SK-N-SH (cell line): ENCODE data around the gene LHFPL4. TPM values are rescaled to one million over a fixed set of nuclear protein-coding genes. Genes with fewer than 3 reads are reported as not detected.

Source experiments
- CTCF ChIA-PET: fragments of 300-600, 350-600 bp; formaldehyde crosslinking; extraction: SDS; loops from one replicate; lab custom pipeline; 2021; lab: Yijun Ruan, JAX
- POLR2A ChIA-PET: fragments of 350-600 bp; sonication (Branson Sonifier 250); formaldehyde crosslinking; extraction: SDS; loops from one replicate; lab custom pipeline; 2020; ENCODE audit warnings: antibody characterized with exemption, inconsistent platforms; lab: Yijun Ruan, JAX
- DNase-seq: peaks from one replicate; pipeline ENCODE4 v3.0.0; 2012
- H2AFZ ChIP-seq: fragments of 200-600 bp; sonication (generic); 2 replicates; pipeline ENCODE4 v1.8.1; 2016; ENCODE audit warnings: antibody characterized with exemption, mild to moderate bottlenecking, low read depth
- H3F3A ChIP-seq: fragments of 200-600 bp; sonication (generic); replicated peaks from 2 replicates; pipeline ENCODE3; 2016; ENCODE audit warnings: antibody characterized with exemption, mild to moderate bottlenecking; ENCODE audit not compliant: insufficient read depth
- H3K27ac ChIP-seq, 2 experiments: fragments of 200-500 bp in 1 of 2; fragments of 200-600 bp in 1 of 2; sonication (Bioruptor generic) in 1 of 2; sonication (generic), shearing (Covaris generic) in 1 of 2; 2 replicates each; pipeline versions ENCODE4 v1.5.1 to v1.6.1; 2014 to 2016; ENCODE audit warnings: low read depth in 2 of 2, inconsistent platforms in 1 of 2, low read length in 1 of 2, mild to moderate bottlenecking in 1 of 2, mixed read lengths in 1 of 2
- H3K27me3 ChIP-seq: fragments of 200-600 bp; sonication (generic), shearing (Covaris generic); 2 replicates; pipeline ENCODE4 v1.6.1; 2016; ENCODE audit warnings: mixed run types; ENCODE audit not compliant: insufficient read depth
- H3K36me3 ChIP-seq, 2 experiments: fragments of 200-500 bp in 1 of 2; fragments of 200-600 bp in 1 of 2; sonication (Bioruptor generic) in 1 of 2; sonication (generic) in 1 of 2; replicated peaks in 1 of 2; 2 replicates each; pipeline versions ENCODE3 to v1.5.1; 2014 to 2016; ENCODE audit warnings: low read length in 1 of 2, mild to moderate bottlenecking in 1 of 2; ENCODE audit not compliant: insufficient read depth in 2 of 2, control insufficient read depth in 1 of 2
- H3K4me1 ChIP-seq, 2 experiments: fragments of 200-500 bp in 1 of 2; fragments of 200-600 bp in 1 of 2; sonication (Bioruptor generic) in 1 of 2; sonication (generic), shearing (Covaris generic) in 1 of 2; 2 replicates each; pipeline versions ENCODE4 v1.5.1 to v1.6.1; 2014 to 2016; ENCODE audit warnings: low read depth in 1 of 2, low read length in 1 of 2, mixed run types in 1 of 2; ENCODE audit not compliant: insufficient read depth in 2 of 2, control insufficient read depth in 1 of 2
- H3K4me2 ChIP-seq: fragments of 200-600 bp; sonication (generic), shearing (Covaris generic); 2 replicates; pipeline ENCODE4 v1.6.1; 2017; ENCODE audit warnings: mixed run types
- H3K4me3 ChIP-seq, 2 experiments: fragments of 200-500 bp in 1 of 2; fragments of 200-600 bp in 1 of 2; sonication (Bioruptor generic) in 1 of 2; sonication (generic), shearing (Covaris generic) in 1 of 2; 2 replicates each; pipeline versions ENCODE4 v1.5.1 to v1.8.1; 2014 to 2016; ENCODE audit warnings: low read depth in 2 of 2, inconsistent platforms in 1 of 2, low read length in 1 of 2, mild to moderate bottlenecking in 1 of 2, mixed read lengths in 1 of 2, moderate library complexity in 1 of 2
- H3K79me2 ChIP-seq: fragments of 200-600 bp; sonication (generic); 2 replicates; pipeline ENCODE4 v1.8.1; 2017; ENCODE audit warnings: mild to moderate bottlenecking; ENCODE audit not compliant: insufficient read depth
- H3K9ac ChIP-seq: fragments of 200-600 bp; sonication (generic); 2 replicates; pipeline ENCODE4 v1.6.1; 2017; ENCODE audit warnings: mixed run types
- H3K9me2 ChIP-seq: fragments of 200-600 bp; sonication (generic); 2 replicates; pipeline ENCODE4 v1.6.1; 2017; ENCODE audit warnings: mixed run types
- H3K9me3 ChIP-seq: fragments of 200-600 bp; sonication (generic); 2 replicates; pipeline ENCODE4 v1.6.1; 2017; ENCODE audit warnings: mixed run types, mild to moderate bottlenecking, moderate library complexity
- H4K20me1 ChIP-seq: fragments of 200-600 bp; sonication (generic); 2 replicates; pipeline ENCODE4 v1.6.1; 2017; ENCODE audit warnings: mild to moderate bottlenecking, mixed run types; ENCODE audit not compliant: insufficient read depth
- ELF1 ChIP-seq: IDR thresholded peaks from 2 replicates; pipeline ENCODE4 v1.4.0; 2012
- EZH2phosphoT487 ChIP-seq: fragments of 200-600 bp; sonication (generic); IDR thresholded peaks from 2 replicates; pipeline ENCODE4 v1.6.1; 2017; ENCODE audit warnings: low read depth, mixed run types, mild to moderate bottlenecking, antibody characterized with exemption, moderate library complexity, borderline replicate concordance
- FOSL2 ChIP-seq: IDR thresholded peaks from 2 replicates; pipeline ENCODE4 v1.4.0; 2012; ENCODE audit warnings: low read depth, mild to moderate bottlenecking, moderate library complexity, borderline replicate concordance
- FOXJ3 ChIP-seq: sonication (generic); formaldehyde crosslinking; IDR thresholded peaks from 2 replicates; pipeline ENCODE4 v1.5.1; 2020; ENCODE audit warnings: mild to moderate bottlenecking, missing genetic modification reagents
- NRF1 ChIP-seq: IDR thresholded peaks from 2 replicates; pipeline ENCODE4 v1.6.1; 2012; ENCODE audit warnings: low read depth, mild to moderate bottlenecking, low read length
- RFX5 ChIP-seq: IDR thresholded peaks from 2 replicates; pipeline ENCODE4 v1.6.1; 2012; ENCODE audit warnings: mild to moderate bottlenecking, improper control_type of control experiment, low read length
- SIN3A ChIP-seq: IDR thresholded peaks from 2 replicates; pipeline ENCODE4 v1.6.1; 2012; ENCODE audit warnings: low read depth, mild to moderate bottlenecking, low read length, moderate library complexity, borderline replicate concordance
- SMC3 ChIP-seq: IDR thresholded peaks from 2 replicates; pipeline ENCODE4 v1.6.1; 2012; ENCODE audit warnings: low read depth, low read length, improper control_type of control experiment
- TEAD4 ChIP-seq: IDR thresholded peaks from 2 replicates; pipeline ENCODE4 v1.4.0; 2012; ENCODE audit warnings: mild to moderate bottlenecking, borderline replicate concordance; ENCODE audit not compliant: insufficient read depth
- USF1 ChIP-seq: IDR thresholded peaks from 2 replicates; pipeline ENCODE4 v1.4.0; 2012; ENCODE audit warnings: low read depth, borderline replicate concordance
- ZBTB33 ChIP-seq: IDR thresholded peaks from 2 replicates; pipeline ENCODE4 v1.4.0; 2012; ENCODE audit warnings: low read depth, borderline replicate concordance
- WGBS: methylation state at CpG from one replicate; pipeline ENCODE4 v1.1.6; 2017; ENCODE audit warnings: low lambda C conversion rate; 5-methylcytosine and 5-hydroxymethylcytosine counted together
- polyA plus RNA-seq, 3 experiments: library from polyadenylated mRNA; depleted of rRNA; stranded (reverse); fragments of >200 nt; gene quantifications; 2 replicates each; pipeline ENCODE4 v1.2.3, GENCODE V29; 2012
- TF ChIP-seq, protein P1 (sequence below): fragments of 200-600 bp; sonication (generic); IDR thresholded peaks from 2 replicates; pipeline ENCODE4 v1.6.1; 2017; ENCODE audit warnings: antibody characterized with exemption, mild to moderate bottlenecking, moderate library complexity

LHFPL4 gene
- polyA plus RNA-seq, 1 of the 3 experiments (the other 2 are of a cell fraction): 0.39 TPM

- WGBS: 96% methylated on average over 3 of the region's 3 CpGs
- DNase-seq: no peak
- CTCF ChIA-PET: interaction anchor here (1.0 kb wide), 1 partner anchor 10 kb away, joined by 3 read pairs; no protein-coding TSS in a partner anchor
- H3K27ac ChIP-seq: no peak overlapping the region; a peak in 1 of 4 replicates
- no peak overlapping the region for H3K4me3 ChIP-seq
- POLR2A ChIA-PET: no interaction called here
- no peaks in the 10 kb centered on the region for H3K9me2 ChIP-seq
- no peak for TF ChIP-seq FOXJ3 (CRISPR knock-in tag)
- peaks cover 17% of the 10 kb centered on the region; the same call in 1 of the 2 replicates for H4K20me1 ChIP-seq
- peaks cover 11% of the 10 kb centered on the region for H3F3A ChIP-seq
- no peak overlapping the region for H3K9ac ChIP-seq
- H3K79me2 ChIP-seq: peaks cover 54% of the 10 kb centered on the region; the same call in 1 of the 2 replicates
- H2AFZ ChIP-seq: no peak overlapping the region
- peaks cover 74 to 93% of the 10 kb centered on the region in 2 experiments for H3K36me3 ChIP-seq
- no peaks in the 10 kb centered on the region for H3K27me3 ChIP-seq
- H3K4me1 ChIP-seq: no peaks in the 10 kb centered on the region
- no peaks in the 10 kb centered on the region for H3K9me3 ChIP-seq
- no peak overlapping the region for H3K4me2 ChIP-seq
Measured at GRCh38 chr3:9467451-9467850, 86.2 kb downstream of the LHFPL4 start.

- no peaks in the 10 kb centered on the region for H3K27me3 ChIP-seq
- peaks cover 78 to 90% of the 10 kb centered on the region in 2 experiments for H3K36me3 ChIP-seq
- POLR2A ChIA-PET: no interaction called here
- no peaks in the 10 kb centered on the region for H3K4me1 ChIP-seq
- H4K20me1 ChIP-seq: no peaks in the 10 kb centered on the region
- WGBS: 100% methylated on average over 1 of the region's 1 CpG
- TF ChIP-seq SIN3A (no peak), ZBTB33 (no peak), USF1 (no peak), ELF1 (no peak)
- CTCF ChIA-PET: interaction anchor here (1.2 kb wide), 1 partner anchor 8 kb away, joined by 3 read pairs; no protein-coding TSS in a partner anchor
- no peak overlapping the region for H2AFZ ChIP-seq
- no peak for DNase-seq
- H3K9ac ChIP-seq: no peak overlapping the region
- peaks cover 27% of the 10 kb centered on the region for H3F3A ChIP-seq
- peaks cover 65% of the 10 kb centered on the region for H3K79me2 ChIP-seq
- H3K9me3 ChIP-seq: no peaks in the 10 kb centered on the region
- no peak overlapping the region for H3K4me3 ChIP-seq
- H3K4me2 ChIP-seq: no peak overlapping the region
- no peaks in the 10 kb centered on the region for H3K9me2 ChIP-seq
- no peak overlapping the region for H3K27ac ChIP-seq
Measured at GRCh38 chr3:9455596-9456131, 98.0 kb downstream of the LHFPL4 start.

DNA sequence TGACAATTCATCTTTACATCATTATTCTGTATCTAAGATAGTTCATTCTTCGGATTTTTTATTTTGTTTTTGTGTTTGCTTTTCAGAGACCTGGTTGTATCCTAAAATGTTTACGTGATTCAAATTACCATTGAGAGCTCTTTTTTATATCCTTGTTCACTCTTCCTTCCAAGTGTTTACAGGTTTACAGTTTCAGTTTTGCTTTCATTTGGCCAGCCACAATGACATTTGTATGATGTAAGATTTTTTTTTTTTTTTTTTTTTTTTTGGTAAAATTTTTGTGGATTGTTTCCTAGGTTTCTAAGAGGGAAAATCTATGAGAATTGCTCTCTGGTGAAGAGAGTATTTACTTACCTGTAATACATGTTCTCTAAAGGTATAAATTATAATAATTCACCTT is 101.2 kb downstream of the LHFPL4 start:
- no peaks in the 10 kb centered on the region for H3K9me3 ChIP-seq
- no peaks in the 10 kb centered on the region for H3K9me2 ChIP-seq
- H3K4me1 ChIP-seq: no peaks in the 10 kb centered on the region
- CTCF ChIA-PET: interaction anchor here (1.0 to 1.3 kb wide), 2 partner anchors 16 to 99 kb away, joined by 3 to 5 read pairs; no protein-coding TSS in a partner anchor
- WGBS: 96% methylated on average over 2 of the region's 2 CpGs
- no peak for DNase-seq
- H3F3A ChIP-seq: peaks cover 28% of the 10 kb centered on the region
- H3K36me3 ChIP-seq: peaks cover 82 to 92% of the 10 kb centered on the region in 2 experiments
- no peak overlapping the region for H3K9ac ChIP-seq
- H3K79me2 ChIP-seq: peaks cover 73% of the 10 kb centered on the region
- no peaks in the 10 kb centered on the region for H4K20me1 ChIP-seq
- peak overlapping the region in 1 of 2 experiments; percentile 24; a peak in 1 of 4 replicates for H3K27ac ChIP-seq
- no peak overlapping the region for H3K4me2 ChIP-seq
- no peak overlapping the region for H3K4me3 ChIP-seq
- H2AFZ ChIP-seq: no peak overlapping the region
- no peaks in the 10 kb centered on the region for H3K27me3 ChIP-seq
- no peak for TF ChIP-seq FOSL2
- TF ChIP-seq, protein P1, sequence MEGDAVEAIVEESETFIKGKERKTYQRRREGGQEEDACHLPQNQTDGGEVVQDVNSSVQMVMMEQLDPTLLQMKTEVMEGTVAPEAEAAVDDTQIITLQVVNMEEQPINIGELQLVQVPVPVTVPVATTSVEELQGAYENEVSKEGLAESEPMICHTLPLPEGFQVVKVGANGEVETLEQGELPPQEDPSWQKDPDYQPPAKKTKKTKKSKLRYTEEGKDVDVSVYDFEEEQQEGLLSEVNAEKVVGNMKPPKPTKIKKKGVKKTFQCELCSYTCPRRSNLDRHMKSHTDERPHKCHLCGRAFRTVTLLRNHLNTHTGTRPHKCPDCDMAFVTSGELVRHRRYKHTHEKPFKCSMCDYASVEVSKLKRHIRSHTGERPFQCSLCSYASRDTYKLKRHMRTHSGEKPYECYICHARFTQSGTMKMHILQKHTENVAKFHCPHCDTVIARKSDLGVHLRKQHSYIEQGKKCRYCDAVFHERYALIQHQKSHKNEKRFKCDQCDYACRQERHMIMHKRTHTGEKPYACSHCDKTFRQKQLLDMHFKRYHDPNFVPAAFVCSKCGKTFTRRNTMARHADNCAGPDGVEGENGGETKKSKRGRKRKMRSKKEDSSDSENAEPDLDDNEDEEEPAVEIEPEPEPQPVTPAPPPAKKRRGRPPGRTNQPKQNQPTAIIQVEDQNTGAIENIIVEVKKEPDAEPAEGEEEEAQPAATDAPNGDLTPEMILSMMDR: no peak
- no peak for TF ChIP-seq EZH2phosphoT487
- TF ChIP-seq SMC3: no peak
- no peak for TF ChIP-seq RFX5
- TF ChIP-seq NRF1: no peak
- TF ChIP-seq TEAD4: no peak
- TF ChIP-seq, all 33 proteins: peak for 0
- POLR2A ChIA-PET: no interaction called here
